PC-3 (cell line): ENCODE data around the gene ZYX. TPM values are rescaled to one million over a fixed set of nuclear protein-coding genes. Genes with fewer than 3 reads are reported as not detected.
"Not testable (repeated sequence)": the region's sequence is repeated elsewhere in the genome, so short reads cannot be mapped to it uniquely, and the experiment has no call there.

ENCODE experiments used
- ATAC-seq: fragments of 200-7000 bp; cut with Tn5 transposase; 2 replicates; pipeline ENCODE4 v1.9.1; 2020; ENCODE audit warnings: mild to moderate bottlenecking, moderate library complexity
- BruUV-seq: library from RNA; stranded (reverse); fragments of 400-500 nt; replicated peaks from 2 replicates; lab custom pipeline; 2021; lab: Mats Ljungman, UMichigan
- CTCF ChIA-PET: fragments of 300-600 bp; sonication (Branson Sonifier 250); formaldehyde crosslinking; loops from one replicate; lab custom pipeline; 2022; ENCODE audit warnings: antibody characterized with exemption; lab: Charles Lee
- POLR2A ChIA-PET: fragments of 300-600 bp; sonication (Branson Sonifier 250); formaldehyde crosslinking; loops from one replicate; lab custom pipeline; 2022; ENCODE audit warnings: antibody characterized with exemption; ENCODE audit not compliant: unreplicated experiment; lab: Charles Lee
- DNase-seq: peaks from one replicate; pipeline ENCODE4 v3.0.0-alpha.2; 2015
- H2AFZ ChIP-seq: fragments of 300-600 bp; sonication (generic); 2 replicates; pipeline ENCODE4 v1.6.0; 2016; ENCODE audit warnings: antibody characterized with exemption, low read length
- H3F3A ChIP-seq: fragments of 300-600 bp; sonication (generic); one replicate; pipeline ENCODE4 v1.6.0; 2017; ENCODE audit warnings: antibody characterized with exemption, low read length, control low read depth, mild to moderate bottlenecking; ENCODE audit not compliant: unreplicated experiment
- H3K27ac ChIP-seq: fragments of 300-600 bp; sonication (generic); 2 replicates; pipeline ENCODE4 v1.5.1; 2016; ENCODE audit warnings: mild to moderate bottlenecking, low read length
- H3K27me3 ChIP-seq: fragments of 300-600 bp; sonication (generic); 2 replicates; pipeline ENCODE4 v1.6.1; 2016; ENCODE audit warnings: low read length, mixed read lengths
- H3K36me3 ChIP-seq: fragments of 300-600 bp; sonication (generic); 2 replicates; pipeline ENCODE4 v1.6.1; 2016; ENCODE audit warnings: low read depth, mixed run types, low read length, mixed read lengths
- H3K4me1 ChIP-seq: fragments of 300-600 bp; sonication (generic); 2 replicates; pipeline ENCODE4 v1.5.1; 2016; ENCODE audit warnings: low read length; ENCODE audit not compliant: insufficient read depth
- H3K4me2 ChIP-seq: fragments of 300-600 bp; sonication (generic); 2 replicates; pipeline ENCODE4 v1.6.0; 2016; ENCODE audit warnings: low read length
- H3K4me3 ChIP-seq: fragments of 300-600 bp; sonication (generic); 2 replicates; pipeline ENCODE4 v1.5.1; 2016; ENCODE audit warnings: mild to moderate bottlenecking, low read length, mixed read lengths
- H3K79me2 ChIP-seq: fragments of 300-600 bp; sonication (generic); 2 replicates; pipeline ENCODE4 v1.6.1; 2017; ENCODE audit warnings: low read length, mixed read lengths
- H3K9ac ChIP-seq: fragments of 300-600 bp; sonication (generic); 2 replicates; pipeline ENCODE4 v1.6.0; 2016; ENCODE audit warnings: mild to moderate bottlenecking, low read length
- H3K9me2 ChIP-seq: fragments of 300-600 bp; sonication (generic); replicated peaks from 2 replicates; pipeline ENCODE4 v1.6.1; 2016; ENCODE audit warnings: mixed run types, low read length, mixed read lengths
- H3K9me3 ChIP-seq: fragments of 300-600 bp; sonication (generic); 2 replicates; pipeline ENCODE4 v1.6.1; 2016; ENCODE audit warnings: low read length, mixed read lengths
- H4K20me1 ChIP-seq: fragments of 300-600 bp; sonication (generic); 2 replicates; pipeline ENCODE4 v1.6.1; 2016; ENCODE audit warnings: low read length, mixed read lengths
- EZH2 ChIP-seq: fragments of 300-600 bp; sonication (generic); IDR thresholded peaks from one replicate; pipeline ENCODE4 v1.6.1; 2017; ENCODE audit warnings: antibody characterized with exemption, mild to moderate bottlenecking, low read length; ENCODE audit not compliant: unreplicated experiment
- EZH2phosphoT487 ChIP-seq: fragments of 300-600 bp; sonication (generic); IDR thresholded peaks from 2 replicates; pipeline ENCODE4 v1.6.1; 2018; ENCODE audit warnings: mild to moderate bottlenecking, antibody characterized with exemption, low read length, borderline replicate concordance
- intact Hi-C: fragments of 100-400 bp; cut with micrococcal nuclease; formaldehyde crosslinking; loops from 2 replicates; pipeline ENCODE4 v1.9.0; 2023
- total RNA-seq: library from RNA; depleted of rRNA; stranded (reverse); fragments of >200 nt; gene quantifications from 2 replicates; pipeline ENCODE4 v1.2.3, GENCODE V29; 2014
- TF ChIP-seq, protein P1 (sequence below): fragments of 300-600 bp; sonication (generic); conservative IDR thresholded peaks from 2 replicates; pipeline ENCODE4 v1.5.1; 2017; ENCODE audit warnings: antibody characterized with exemption, low read depth, mild to moderate bottlenecking, low read length

ZYX gene
- total RNA-seq, 1 experiment from 2014 or later = 108 TPM

DNA sequence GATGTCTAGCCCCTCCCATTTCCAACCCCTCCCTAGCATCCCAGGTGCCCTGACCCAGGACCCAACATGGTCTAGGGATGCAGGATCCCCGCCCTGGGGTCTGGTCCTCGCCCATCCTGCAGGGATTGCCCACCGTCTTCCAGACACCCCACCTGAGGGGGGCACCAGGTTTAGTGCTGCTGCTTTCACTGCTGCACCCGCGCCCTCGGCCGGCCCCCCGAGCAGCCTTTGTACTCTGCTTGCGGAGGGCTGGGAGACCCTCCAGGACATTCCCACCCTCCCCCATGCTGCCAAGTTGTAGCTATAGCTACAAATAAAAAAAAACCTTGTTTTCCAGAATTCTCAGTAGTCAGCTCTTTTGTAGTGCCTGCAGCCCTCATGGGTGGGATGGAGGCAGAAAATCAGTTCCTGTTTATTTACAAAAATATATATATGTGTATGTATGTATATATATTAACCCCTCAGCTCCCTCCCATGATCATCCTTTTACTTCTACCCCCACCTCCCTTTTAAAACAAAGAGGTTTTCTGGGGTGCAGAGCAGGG, 9.7 kb downstream of the ZYX start:
- Histone ChIP-seq H3K4me2 (no peak overlapping the region), H3K9me3 (no peaks in the 10 kb centered on the region), H4K20me1 (peaks cover 18% of the 10 kb centered on the region; the same call in 1 of the 2 replicates), H3K9ac (no peak overlapping the region), H3K27me3 (no peaks in the 10 kb centered on the region), H3K79me2 (peaks cover 16% of the 10 kb centered on the region), H3K4me1 (no peaks in the 10 kb centered on the region), H3K9me2 (no peaks in the 10 kb centered on the region), H3K36me3 (peaks cover 20% of the 10 kb centered on the region), H3F3A (no peaks in the 10 kb centered on the region), H3K27ac (no peak overlapping the region), H3K4me3 (no peak overlapping the region), H2AFZ (no peak overlapping the region)
- no peak for TF ChIP-seq EZH2phosphoT487
- no peak for TF ChIP-seq EZH2
- TF ChIP-seq, protein P1, sequence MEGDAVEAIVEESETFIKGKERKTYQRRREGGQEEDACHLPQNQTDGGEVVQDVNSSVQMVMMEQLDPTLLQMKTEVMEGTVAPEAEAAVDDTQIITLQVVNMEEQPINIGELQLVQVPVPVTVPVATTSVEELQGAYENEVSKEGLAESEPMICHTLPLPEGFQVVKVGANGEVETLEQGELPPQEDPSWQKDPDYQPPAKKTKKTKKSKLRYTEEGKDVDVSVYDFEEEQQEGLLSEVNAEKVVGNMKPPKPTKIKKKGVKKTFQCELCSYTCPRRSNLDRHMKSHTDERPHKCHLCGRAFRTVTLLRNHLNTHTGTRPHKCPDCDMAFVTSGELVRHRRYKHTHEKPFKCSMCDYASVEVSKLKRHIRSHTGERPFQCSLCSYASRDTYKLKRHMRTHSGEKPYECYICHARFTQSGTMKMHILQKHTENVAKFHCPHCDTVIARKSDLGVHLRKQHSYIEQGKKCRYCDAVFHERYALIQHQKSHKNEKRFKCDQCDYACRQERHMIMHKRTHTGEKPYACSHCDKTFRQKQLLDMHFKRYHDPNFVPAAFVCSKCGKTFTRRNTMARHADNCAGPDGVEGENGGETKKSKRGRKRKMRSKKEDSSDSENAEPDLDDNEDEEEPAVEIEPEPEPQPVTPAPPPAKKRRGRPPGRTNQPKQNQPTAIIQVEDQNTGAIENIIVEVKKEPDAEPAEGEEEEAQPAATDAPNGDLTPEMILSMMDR = no peak
- CTCF ChIA-PET = no interaction called here
- TSS peak; percentile 57 for BruUV-seq
- ATAC-seq (no peak), DNase-seq (no peak)
- intact Hi-C loops = no loop called here
- POLR2A ChIA-PET = interaction anchor here (0.6 kb wide), 1 partner anchor 128 kb away, joined by 3 read pairs; the partner anchor contains the start of gene GSTK1

DNA sequence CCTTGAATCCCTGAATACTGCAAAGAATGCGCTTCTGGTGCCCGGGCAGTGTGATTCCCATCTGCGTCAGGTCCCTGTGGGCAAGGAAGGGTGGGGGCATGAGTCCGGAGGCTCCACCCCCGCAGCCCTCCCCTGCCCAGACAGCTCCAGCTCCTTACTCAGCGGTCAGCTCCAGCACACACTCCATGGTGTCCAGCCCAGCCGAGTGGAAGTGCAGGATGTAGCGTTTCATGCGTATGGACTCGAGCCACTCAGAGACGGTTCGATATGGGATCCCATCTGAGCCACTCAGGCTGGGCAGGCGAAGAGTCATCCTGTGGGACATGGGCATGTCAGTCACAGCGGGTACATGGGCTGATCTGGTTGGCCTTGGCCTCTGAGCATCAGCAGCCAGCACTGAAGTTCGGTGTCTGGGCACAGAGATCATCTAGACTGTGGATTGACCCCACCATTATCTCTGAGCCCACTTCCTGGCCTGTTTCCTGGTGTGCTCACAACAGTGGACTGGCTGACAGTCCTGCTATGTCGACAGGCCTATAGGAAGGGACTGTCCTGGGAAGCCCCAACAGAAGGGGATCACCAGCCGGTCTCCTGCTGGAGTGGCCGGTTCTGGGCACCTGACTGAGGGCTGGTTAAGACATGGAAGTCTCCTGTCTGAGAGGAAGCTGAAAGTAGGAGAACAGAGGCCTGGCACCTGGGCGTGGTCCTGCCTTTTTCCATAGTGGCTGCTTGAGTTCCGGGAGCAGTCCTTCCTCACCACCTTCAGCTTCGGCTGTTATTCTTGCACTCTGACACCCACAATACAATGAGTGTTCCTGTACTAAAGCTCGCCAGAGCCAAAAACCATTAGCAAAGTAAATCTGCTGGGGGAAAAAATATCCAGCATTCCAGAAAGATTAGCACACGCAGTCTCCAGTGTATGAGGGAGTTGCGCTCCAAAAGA, 10.6 kb downstream of the ZYX start:
- H3K9me2 ChIP-seq = no peaks in the 10 kb centered on the region
- no peak overlapping the region for H3K4me2 ChIP-seq
- H3K27ac ChIP-seq = no peak overlapping the region
- BruUV-seq = no TSS peak
- no peak for DNase-seq
- peaks cover 20% of the 10 kb centered on the region for H3K36me3 ChIP-seq
- no peak overlapping the region for H3K9ac ChIP-seq
- no peaks in the 10 kb centered on the region for H3K27me3 ChIP-seq
- TF ChIP-seq EZH2 = no peak
- TF ChIP-seq, protein P1 = no peak
- no peak for TF ChIP-seq EZH2phosphoT487
- ChIA-PET POLR2A (no interaction called here), CTCF (no interaction called here)
- ATAC-seq = peak; percentile 2
- no peaks in the 10 kb centered on the region for H3F3A ChIP-seq
- intact Hi-C loops = no loop called here
- no peak overlapping the region for H2AFZ ChIP-seq
- H3K4me1 ChIP-seq = no peaks in the 10 kb centered on the region
- no peak overlapping the region for H3K4me3 ChIP-seq
- H3K9me3 ChIP-seq = no peaks in the 10 kb centered on the region
- H3K79me2 ChIP-seq = peaks cover 8% of the 10 kb centered on the region
- peaks cover 11% of the 10 kb centered on the region; the same call in 1 of the 2 replicates for H4K20me1 ChIP-seq

DNA sequence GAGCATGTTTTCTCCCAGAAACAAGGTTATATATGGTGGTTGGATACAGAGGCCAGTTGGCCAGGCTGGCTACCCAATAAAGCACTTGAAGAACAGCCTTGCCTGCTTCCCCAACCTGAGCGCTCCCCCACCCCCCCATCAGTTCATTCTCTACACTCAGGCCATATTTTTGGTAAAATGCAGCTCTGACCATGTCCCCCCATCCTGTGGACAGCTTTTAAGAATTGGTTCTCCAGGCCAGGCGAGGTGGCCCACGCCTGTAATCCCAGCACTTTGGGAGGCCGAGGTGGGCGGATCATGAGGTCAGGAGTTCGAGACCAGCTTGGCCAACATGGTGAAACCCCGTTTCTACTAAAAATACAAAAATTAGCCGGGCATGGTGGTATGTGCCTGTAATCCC, 11.3 kb downstream of the ZYX start:
- H3K9me3 ChIP-seq, H3K4me3 ChIP-seq, H3K9ac ChIP-seq, H3K79me2 ChIP-seq, H3K4me1 ChIP-seq, ATAC-seq, H3K4me2 ChIP-seq, H2AFZ ChIP-seq, BruUV-seq, H3K27me3 ChIP-seq, H3K27ac ChIP-seq, H4K20me1 ChIP-seq, H3F3A ChIP-seq, CTCF ChIA-PET, DNase-seq, H3K9me2 ChIP-seq, intact Hi-C loops: not testable (repeated sequence)
- POLR2A ChIA-PET = interaction anchor here (0.6 kb wide), 1 partner anchor 9 kb away, joined by 9 read pairs; no protein-coding TSS in a partner anchor
- H3K36me3 ChIP-seq = peaks cover 18% of the 10 kb centered on the region
